Measurements from ENCODE around the gene WDR82. TPM values are rescaled to one million over a fixed set of nuclear protein-coding genes. Genes with fewer than 3 reads are reported as not detected.

WDR82 gene
- total RNA-seq, 4 donors from 2014 or later = 46.7 to 57.6 (median 52.5) TPM

DNA sequence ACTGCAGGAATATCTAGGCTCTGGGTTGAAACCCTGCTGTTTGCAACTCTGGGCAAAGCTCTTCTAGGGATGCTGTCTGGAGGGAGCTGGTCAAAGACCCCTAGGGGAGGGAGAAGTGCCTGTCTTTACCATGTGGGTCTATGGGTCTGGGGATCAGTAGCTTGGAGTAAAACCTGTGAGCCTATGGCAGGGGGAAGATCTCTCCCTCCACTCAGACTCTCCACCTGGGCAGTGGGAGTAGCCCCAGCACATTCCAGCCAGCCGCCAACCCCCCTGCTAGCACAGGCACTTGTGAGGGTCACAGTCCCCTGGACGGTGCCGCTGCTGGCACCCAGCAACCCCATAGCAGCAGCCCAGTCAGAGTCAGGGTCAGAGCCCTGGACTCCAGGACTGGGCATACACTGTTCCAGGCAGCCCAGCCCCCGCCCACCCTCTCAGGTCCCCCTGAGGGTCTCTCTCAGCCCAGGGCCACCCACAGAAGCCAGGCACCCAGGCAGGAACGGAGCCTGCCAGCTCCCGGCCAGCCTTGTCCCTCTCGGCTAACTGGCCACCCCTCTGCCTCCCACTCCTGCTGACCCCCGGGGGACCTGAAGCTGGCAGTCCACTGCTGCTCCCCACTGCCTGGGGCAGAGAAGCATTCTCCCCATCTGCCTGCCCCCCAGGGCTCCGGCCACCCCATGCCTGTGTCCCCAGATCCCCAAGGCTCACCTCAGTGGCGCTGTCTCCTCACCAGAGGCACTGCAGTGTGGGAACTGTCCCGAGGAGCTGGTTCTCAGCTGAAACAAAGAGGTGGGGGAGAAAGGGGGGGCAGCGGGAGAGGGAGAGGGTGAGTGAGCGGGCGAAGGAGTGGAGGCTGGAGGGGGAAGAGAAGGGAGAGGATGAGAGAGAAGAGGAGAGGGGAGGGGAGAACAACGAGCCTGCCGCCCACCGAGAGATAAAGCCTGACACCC, 20.0 kb upstream of the WDR82 start:
- Histone ChIP-seq H3K4me1 (peaks cover 12% of the 10 kb centered on the region), H3K4me3 (no peak overlapping the region), H3K36me3 (peaks cover 8% of the 10 kb centered on the region), H3K27me3 (no peaks in the 10 kb centered on the region), H3K9me3 (no peaks in the 10 kb centered on the region), H3K27ac (no peak overlapping the region)
- no peak for DNase-seq (ENCODE audit: low spot score in 2 of 2)
- WGBS = 32% methylated on average over 11 of the region's 17 CpGs
- TF ChIP-seq, protein P1, sequence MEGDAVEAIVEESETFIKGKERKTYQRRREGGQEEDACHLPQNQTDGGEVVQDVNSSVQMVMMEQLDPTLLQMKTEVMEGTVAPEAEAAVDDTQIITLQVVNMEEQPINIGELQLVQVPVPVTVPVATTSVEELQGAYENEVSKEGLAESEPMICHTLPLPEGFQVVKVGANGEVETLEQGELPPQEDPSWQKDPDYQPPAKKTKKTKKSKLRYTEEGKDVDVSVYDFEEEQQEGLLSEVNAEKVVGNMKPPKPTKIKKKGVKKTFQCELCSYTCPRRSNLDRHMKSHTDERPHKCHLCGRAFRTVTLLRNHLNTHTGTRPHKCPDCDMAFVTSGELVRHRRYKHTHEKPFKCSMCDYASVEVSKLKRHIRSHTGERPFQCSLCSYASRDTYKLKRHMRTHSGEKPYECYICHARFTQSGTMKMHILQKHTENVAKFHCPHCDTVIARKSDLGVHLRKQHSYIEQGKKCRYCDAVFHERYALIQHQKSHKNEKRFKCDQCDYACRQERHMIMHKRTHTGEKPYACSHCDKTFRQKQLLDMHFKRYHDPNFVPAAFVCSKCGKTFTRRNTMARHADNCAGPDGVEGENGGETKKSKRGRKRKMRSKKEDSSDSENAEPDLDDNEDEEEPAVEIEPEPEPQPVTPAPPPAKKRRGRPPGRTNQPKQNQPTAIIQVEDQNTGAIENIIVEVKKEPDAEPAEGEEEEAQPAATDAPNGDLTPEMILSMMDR (IDR thresholded peaks at IDR 0.05) = no peak
- TF ChIP-seq EP300 (IDR thresholded peaks at IDR 0.05) = no peak
- no peak for TF ChIP-seq POLR2A (IDR thresholded peaks at IDR 0.05)
- TF ChIP-seq POLR2AphosphoS5 (IDR thresholded peaks at IDR 0.05) = no peak

DNA sequence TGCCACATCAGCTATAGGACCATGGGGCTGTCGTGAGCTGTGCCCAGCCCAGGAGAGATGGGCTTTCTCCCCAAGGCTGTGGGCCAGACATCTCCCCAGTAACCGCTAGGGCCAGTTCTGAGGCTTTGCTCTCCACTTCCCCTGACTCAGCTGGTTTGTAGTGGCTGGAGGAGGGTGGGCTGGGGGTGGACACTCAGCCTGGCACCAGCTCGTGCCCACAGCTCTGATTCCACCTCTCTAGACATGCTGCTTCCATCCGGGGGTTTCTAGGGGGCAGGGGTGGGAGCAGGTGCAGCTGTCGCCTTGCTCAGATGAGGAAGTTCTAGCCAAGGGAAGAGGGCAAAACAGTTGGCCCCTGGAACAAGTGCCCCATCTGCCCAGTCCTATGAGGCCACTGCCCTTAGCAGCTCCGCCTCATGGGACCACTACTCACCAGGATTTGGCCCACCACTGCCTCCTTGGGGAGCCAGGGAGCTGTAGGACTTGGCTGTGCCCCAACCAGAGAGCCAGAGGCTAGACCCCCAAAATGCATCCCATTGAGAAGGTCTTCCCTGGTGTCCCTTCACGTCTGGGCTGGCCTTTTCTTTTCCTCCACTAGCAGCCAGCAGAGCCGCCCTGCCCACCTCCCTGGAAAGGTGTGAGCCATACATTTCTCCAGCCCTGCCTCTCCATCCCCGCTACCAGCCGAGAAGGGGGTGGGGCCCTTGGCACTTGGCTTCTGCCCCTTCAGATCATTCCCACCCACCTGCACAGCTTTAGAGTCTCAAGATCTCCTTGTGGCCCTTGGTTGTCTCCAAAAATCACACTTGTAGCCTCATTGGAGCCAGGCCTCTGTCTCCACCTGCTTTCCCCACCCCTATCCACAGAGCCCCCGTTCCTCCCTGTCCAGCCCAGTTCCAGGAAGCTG, 19.0 kb upstream of the WDR82 start:
- H3K4me3 ChIP-seq = no peak overlapping the region
- 85% methylated on average over 7 of the region's 11 CpGs for WGBS
- DNase-seq (ENCODE audit: low spot score in 2 of 2) = no peak
- H3K4me1 ChIP-seq = peaks cover 12% of the 10 kb centered on the region
- no peaks in the 10 kb centered on the region for H3K27me3 ChIP-seq
- no peak overlapping the region for H3K27ac ChIP-seq
- peaks cover 18% of the 10 kb centered on the region for H3K36me3 ChIP-seq
- H3K9me3 ChIP-seq = no peaks in the 10 kb centered on the region
- no peak for TF ChIP-seq POLR2A (IDR thresholded peaks at IDR 0.05)
- TF ChIP-seq EP300 (IDR thresholded peaks at IDR 0.05) = no peak
- TF ChIP-seq, protein P1 (IDR thresholded peaks at IDR 0.05) = no peak
- TF ChIP-seq POLR2AphosphoS5 (IDR thresholded peaks at IDR 0.05) = no peak

DNA sequence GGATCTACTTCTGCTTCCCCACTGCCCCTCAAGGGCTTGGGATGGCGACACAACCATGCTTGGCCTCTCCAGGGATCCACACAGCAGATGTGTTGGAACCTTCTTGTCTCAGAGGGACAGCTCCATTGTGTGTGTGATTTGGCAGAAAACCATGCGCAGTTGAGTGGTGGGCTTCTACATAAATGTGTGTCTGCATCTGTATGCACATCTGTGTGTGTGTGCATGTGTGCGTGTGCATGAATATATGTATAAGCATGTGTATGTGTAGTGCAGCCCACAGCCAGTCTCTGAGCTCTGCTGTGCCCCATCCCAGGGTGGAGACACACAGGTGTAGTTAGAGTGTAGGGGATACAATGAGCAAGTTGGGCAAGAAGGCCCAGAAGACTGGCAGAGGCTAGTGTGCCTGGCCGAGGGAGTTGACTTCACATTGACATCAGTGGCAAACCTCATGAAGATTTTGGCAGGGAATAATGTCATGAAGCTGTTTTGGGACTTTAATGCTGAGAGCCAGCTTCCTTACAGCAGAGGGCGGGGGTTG, 17.3 kb upstream of the WDR82 start:
- Histone ChIP-seq H3K27me3 (no peaks in the 10 kb centered on the region), H3K27ac (no peak overlapping the region), H3K9me3 (no peaks in the 10 kb centered on the region), H3K36me3 (peaks cover 33% of the 10 kb centered on the region), H3K4me3 (no peak overlapping the region), H3K4me1 (peaks cover 12% of the 10 kb centered on the region)
- 100% methylated on average over 5 of the region's 5 CpGs for WGBS
- DNase-seq (ENCODE audit: low spot score in 2 of 2) = no peak
- TF ChIP-seq POLR2A (IDR thresholded peaks at IDR 0.05) = no peak

DNA sequence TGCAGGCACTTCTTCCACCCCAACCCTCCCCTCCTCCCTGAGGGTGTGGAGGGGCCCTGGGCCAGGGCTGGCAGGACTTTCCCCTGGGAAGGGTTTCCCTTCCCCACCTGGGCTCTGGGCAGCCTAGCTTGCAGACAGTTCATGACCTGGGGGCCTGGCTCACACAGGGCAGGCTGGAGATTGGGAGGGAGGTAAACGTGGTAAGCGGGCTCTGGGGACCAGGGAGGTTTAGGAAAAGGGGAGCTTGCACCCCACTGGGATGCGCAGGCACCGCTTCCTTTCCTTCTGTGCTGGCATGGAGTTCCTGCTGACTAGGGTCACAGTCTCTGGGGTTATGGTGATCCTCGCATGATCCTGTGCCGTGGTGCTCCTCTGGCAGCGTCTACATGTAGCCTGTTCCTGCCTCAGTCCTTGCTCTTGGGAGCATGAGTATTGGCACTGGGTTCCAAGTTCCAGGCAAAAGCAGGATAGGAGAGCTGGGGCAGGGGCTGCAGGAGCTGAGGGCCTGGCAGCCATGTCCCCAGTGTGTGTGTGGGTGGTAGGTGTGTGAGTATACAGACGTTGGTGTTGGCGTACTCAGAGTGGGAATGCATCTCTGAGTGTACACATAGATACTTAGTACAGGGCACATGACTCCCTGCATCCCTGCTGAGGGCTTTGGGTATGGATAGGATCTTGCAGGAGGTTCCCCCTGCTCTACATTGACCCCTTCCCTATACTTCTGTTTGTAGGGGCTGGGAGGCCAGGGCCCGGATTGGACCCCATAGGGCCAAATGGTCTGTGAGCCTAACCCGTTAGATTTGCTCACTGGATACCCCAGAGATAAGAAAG, 16.1 kb upstream of the WDR82 start:
- H3K27ac ChIP-seq = no peak overlapping the region
- H3K36me3 ChIP-seq = peaks cover 34% of the 10 kb centered on the region
- H3K27me3 ChIP-seq = no peaks in the 10 kb centered on the region
- H3K4me3 ChIP-seq = no peak overlapping the region
- TF ChIP-seq, protein P1 (IDR thresholded peaks at IDR 0.05) = no peak
- TF ChIP-seq POLR2AphosphoS5 (IDR thresholded peaks at IDR 0.05) = no peak
- no peak for TF ChIP-seq POLR2A (IDR thresholded peaks at IDR 0.05)
- TF ChIP-seq EP300 (IDR thresholded peaks at IDR 0.05) = no peak
- 82% methylated on average over 7 of the region's 11 CpGs for WGBS
- no peaks in the 10 kb centered on the region for H3K9me3 ChIP-seq
- no peak for DNase-seq (ENCODE audit: low spot score in 2 of 2)
- H3K4me1 ChIP-seq = peaks cover 5% of the 10 kb centered on the region
